ENCODE results near the gene FBXW11. TPM values are rescaled to one million over a fixed set of nuclear protein-coding genes. Genes with fewer than 3 reads are reported as not detected.

The FBXW11 gene
- total RNA-seq, 2 donors from 2014 or later = 54.7 to 61.4 TPM

DNA sequence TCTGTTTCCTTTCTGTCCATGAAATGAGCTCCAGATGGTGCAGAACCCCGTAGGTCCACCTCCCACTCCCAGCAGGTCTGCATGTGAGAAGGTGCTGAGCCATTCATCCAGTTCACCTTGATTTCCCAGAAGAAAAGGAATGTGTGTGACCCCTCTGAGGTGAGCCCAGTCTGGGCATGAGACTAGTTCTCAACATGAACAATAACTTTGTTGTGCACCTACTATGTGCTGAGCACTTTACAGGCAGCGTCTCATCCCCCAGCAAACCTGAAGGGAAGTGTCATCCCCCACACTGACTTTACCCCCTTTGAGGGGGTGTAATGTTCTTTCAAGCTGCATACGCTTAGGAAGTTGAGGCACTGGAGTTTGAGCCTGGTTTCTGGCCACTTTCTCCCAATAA lies 159.4 kb downstream of the FBXW11 start:
- TF ChIP-seq POLR2A (IDR thresholded peaks at IDR 0.05) (no peak), POLR2AphosphoS5 (IDR thresholded peaks at IDR 0.05) (no peak)
- TF ChIP-seq, protein P1, sequence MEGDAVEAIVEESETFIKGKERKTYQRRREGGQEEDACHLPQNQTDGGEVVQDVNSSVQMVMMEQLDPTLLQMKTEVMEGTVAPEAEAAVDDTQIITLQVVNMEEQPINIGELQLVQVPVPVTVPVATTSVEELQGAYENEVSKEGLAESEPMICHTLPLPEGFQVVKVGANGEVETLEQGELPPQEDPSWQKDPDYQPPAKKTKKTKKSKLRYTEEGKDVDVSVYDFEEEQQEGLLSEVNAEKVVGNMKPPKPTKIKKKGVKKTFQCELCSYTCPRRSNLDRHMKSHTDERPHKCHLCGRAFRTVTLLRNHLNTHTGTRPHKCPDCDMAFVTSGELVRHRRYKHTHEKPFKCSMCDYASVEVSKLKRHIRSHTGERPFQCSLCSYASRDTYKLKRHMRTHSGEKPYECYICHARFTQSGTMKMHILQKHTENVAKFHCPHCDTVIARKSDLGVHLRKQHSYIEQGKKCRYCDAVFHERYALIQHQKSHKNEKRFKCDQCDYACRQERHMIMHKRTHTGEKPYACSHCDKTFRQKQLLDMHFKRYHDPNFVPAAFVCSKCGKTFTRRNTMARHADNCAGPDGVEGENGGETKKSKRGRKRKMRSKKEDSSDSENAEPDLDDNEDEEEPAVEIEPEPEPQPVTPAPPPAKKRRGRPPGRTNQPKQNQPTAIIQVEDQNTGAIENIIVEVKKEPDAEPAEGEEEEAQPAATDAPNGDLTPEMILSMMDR (IDR thresholded peaks at IDR 0.05) = no peak
- 98% methylated on average over 3 of the region's 3 CpGs for whole genome bisulfite sequencing
- Histone ChIP-seq H3K27me3 (replicated peaks; ENCODE audit: insufficient read depth) (no peaks in the 10 kb centered on the region), H3K9me3 (no peaks in the 10 kb centered on the region), H3K36me3 (no peaks in the 10 kb centered on the region), H3K4me3 (no peak overlapping the region), H3K27ac (no peak overlapping the region), H3K4me1 (replicated peaks) (no peaks in the 10 kb centered on the region)
- intact Hi-C loops (cut with DNase I) = loop anchor here (5.0 kb wide), 1 partner anchor 215 kb away; no protein-coding TSS in a partner anchor
- DNase-seq (ENCODE audit: low spot score) = no peak

- Histone ChIP-seq H3K27ac (no peak overlapping the region), H3K27me3 (replicated peaks; ENCODE audit: insufficient read depth) (no peaks in the 10 kb centered on the region), H3K36me3 (no peaks in the 10 kb centered on the region), H3K9me3 (no peaks in the 10 kb centered on the region), H3K4me1 (replicated peaks) (no peaks in the 10 kb centered on the region), H3K4me3 (no peak overlapping the region)
- DNase-seq (ENCODE audit: low spot score) = no peak
- intact Hi-C loops (cut with DNase I) = loop anchor here (5.0 kb wide), 1 partner anchor 214 kb away; no protein-coding TSS in a partner anchor
- TF ChIP-seq POLR2AphosphoS5 (IDR thresholded peaks at IDR 0.05) = no peak
- no peak for TF ChIP-seq POLR2A (IDR thresholded peaks at IDR 0.05)
- 93% methylated on average over 10 of the region's 10 CpGs for WGBS
Measured at GRCh38 chr5:171846323-171846722, 160.1 kb downstream of the FBXW11 start.

GRCh38 chr5:171845857-171846256 lies 160.6 kb downstream of the FBXW11 start:
- Histone ChIP-seq H3K4me1 (replicated peaks) (no peaks in the 10 kb centered on the region), H3K36me3 (no peaks in the 10 kb centered on the region), H3K9me3 (no peaks in the 10 kb centered on the region), H3K27ac (no peak overlapping the region), H3K4me3 (no peak overlapping the region), H3K27me3 (replicated peaks; ENCODE audit: insufficient read depth) (no peaks in the 10 kb centered on the region)
- TF ChIP-seq POLR2AphosphoS5 (IDR thresholded peaks at IDR 0.05) = no peak
- DNase-seq (ENCODE audit: low spot score) = no peak
- 84% methylated on average over 3 of the region's 3 CpGs for WGBS
- intact Hi-C loops (cut with DNase I) = loop anchor here (5.0 kb wide), 1 partner anchor 214 kb away; no protein-coding TSS in a partner anchor

GRCh38 chr5:171845040-171845630 lies 161.3 kb downstream of the FBXW11 start:
- DNase-seq (ENCODE audit: low spot score) = no peak
- no peak overlapping the region for H3K4me3 ChIP-seq
- H3K4me1 ChIP-seq (replicated peaks) = no peaks in the 10 kb centered on the region
- no peaks in the 10 kb centered on the region for H3K36me3 ChIP-seq
- H3K9me3 ChIP-seq = no peaks in the 10 kb centered on the region
- WGBS = 95% methylated on average over 11 of the region's 11 CpGs
- TF ChIP-seq POLR2A (IDR thresholded peaks at IDR 0.05) (no peak), POLR2AphosphoS5 (IDR thresholded peaks at IDR 0.05) (no peak)
- TF ChIP-seq, protein P1 (IDR thresholded peaks at IDR 0.05) = no peak
- H3K27me3 ChIP-seq (replicated peaks; ENCODE audit: insufficient read depth) = no peaks in the 10 kb centered on the region
- intact Hi-C loops (cut with DNase I) = loop anchor here (5.0 kb wide), 1 partner anchor 213 kb away; no protein-coding TSS in a partner anchor
- no peak overlapping the region for H3K27ac ChIP-seq

DNA sequence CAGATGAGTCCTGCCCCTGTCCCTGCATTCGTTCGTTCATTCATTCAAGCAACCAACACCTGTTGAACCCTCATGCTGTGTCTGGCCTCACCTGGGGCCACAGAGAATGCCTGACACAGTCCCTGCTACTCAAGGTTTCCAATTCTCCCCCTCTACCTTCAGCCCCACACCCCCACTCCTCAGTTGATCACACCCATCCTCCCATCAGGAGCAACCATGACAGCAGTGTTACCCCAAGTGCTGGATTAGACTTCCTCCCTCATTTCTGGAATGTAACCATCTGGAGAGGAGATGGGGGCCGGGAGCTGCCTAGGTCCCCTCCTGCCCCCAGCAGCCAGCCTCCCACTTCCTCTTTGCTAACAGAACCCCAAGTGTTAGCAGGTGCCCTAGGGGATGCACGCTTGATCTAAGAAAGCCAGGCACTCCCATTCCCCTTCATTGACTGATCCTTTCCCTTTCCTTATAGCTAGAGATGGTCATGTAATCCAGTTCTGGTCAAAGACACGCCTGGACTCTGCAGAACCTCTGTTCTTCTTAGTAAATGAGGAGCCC lies 163.6 kb downstream of the FBXW11 start:
- DNase-seq (ENCODE audit: low spot score) = no peak
- H3K4me1 ChIP-seq (replicated peaks) = no peaks in the 10 kb centered on the region
- no peak overlapping the region for H3K4me3 ChIP-seq
- TF ChIP-seq POLR2AphosphoS5 (IDR thresholded peaks at IDR 0.05) (no peak), POLR2A (IDR thresholded peaks at IDR 0.05) (no peak)
- TF ChIP-seq, protein P1 (IDR thresholded peaks at IDR 0.05) = no peak
- intact Hi-C loops (cut with DNase I) = no loop called here
- 58% methylated on average over 5 of the region's 5 CpGs for whole genome bisulfite sequencing
- no peaks in the 10 kb centered on the region for H3K9me3 ChIP-seq
- no peaks in the 10 kb centered on the region for H3K36me3 ChIP-seq
- no peaks in the 10 kb centered on the region for H3K27me3 ChIP-seq (replicated peaks; ENCODE audit: insufficient read depth)
- H3K27ac ChIP-seq = no peak overlapping the region
